ENCODE data around the gene DDAH1. TPM values are rescaled to one million over a fixed set of nuclear protein-coding genes. Genes with fewer than 3 reads are reported as not detected.
A peak's percentile ranks its signal among the peaks of the same experiment; 100 is the strongest.

The DDAH1 gene
- total RNA-seq, 3 donors from 2014 or later, result 0.16 to 0.48 (median 0.21) TPM

DNA sequence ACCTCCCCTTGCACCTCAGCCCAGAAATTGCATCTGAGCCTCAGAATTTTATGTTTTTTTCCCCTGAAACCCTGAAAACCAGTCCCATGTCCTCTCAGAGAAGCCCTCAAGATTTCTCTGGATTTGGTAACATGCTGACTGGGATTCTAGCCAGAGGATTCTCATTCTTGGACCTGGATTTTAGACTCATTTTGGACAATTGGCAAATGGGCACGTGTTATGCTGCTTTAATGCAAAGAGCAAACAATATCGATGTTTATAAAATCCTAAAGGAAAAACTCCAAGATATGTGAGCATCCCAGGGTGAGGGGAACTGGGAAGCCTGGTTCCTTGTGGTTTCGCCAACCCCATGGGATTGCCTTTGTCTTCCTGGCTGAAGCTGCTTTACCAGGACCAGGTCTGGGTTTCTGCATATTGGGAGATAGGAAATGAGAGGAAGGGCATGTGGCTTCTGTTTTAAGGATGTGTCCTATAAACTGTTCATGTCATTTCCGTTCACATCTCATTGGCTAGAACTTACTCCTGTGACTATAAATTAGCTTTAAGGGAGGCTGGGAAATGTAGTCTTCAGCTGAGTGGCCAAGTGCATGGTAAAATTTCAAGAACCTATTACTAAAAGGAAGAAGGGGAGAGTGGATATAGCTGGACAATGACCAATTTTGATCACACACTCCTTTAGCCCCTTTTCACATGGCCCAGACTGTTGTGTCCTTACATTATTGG is 161.4 kb downstream of the DDAH1 start:
- DNase-seq (no peak), ATAC-seq (no peak)
- Mint-ChIP-seq H3K9me3 (no peaks in the 10 kb centered on the region), H3K27me3 (ENCODE audit: low read depth) (peaks cover 21% of the 10 kb centered on the region), H3K36me3 (ENCODE audit: insufficient read depth) (no peaks in the 10 kb centered on the region), H3K4me1 (ENCODE audit: low read depth) (peaks cover 12% of the 10 kb centered on the region), H3K4me3 (no peak overlapping the region)

DNA sequence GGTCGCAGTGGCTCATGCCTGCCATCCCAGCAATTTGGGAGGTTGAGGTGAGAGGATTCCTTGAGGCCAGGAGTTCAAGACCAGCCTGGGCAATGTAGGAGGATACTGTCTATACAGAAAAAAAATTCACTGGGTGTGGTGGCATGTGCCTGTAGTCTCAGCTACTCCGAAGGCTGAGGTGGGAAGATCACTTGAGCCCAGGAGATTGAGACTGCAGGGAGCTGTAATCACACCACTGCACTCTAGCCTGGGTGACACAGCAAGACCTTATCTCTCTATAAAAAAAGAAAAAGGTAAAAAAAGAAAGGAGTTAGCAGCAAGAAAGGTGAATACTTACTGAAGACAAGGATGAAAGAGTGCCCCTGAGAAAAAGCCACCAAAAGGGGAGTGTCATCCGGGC is 164.8 kb downstream of the DDAH1 start:
- Mint-ChIP-seq H3K27me3 (ENCODE audit: low read depth) (peaks cover 19% of the 10 kb centered on the region), H3K4me3 (no peak overlapping the region), H3K36me3 (ENCODE audit: insufficient read depth) (no peaks in the 10 kb centered on the region)

DNA sequence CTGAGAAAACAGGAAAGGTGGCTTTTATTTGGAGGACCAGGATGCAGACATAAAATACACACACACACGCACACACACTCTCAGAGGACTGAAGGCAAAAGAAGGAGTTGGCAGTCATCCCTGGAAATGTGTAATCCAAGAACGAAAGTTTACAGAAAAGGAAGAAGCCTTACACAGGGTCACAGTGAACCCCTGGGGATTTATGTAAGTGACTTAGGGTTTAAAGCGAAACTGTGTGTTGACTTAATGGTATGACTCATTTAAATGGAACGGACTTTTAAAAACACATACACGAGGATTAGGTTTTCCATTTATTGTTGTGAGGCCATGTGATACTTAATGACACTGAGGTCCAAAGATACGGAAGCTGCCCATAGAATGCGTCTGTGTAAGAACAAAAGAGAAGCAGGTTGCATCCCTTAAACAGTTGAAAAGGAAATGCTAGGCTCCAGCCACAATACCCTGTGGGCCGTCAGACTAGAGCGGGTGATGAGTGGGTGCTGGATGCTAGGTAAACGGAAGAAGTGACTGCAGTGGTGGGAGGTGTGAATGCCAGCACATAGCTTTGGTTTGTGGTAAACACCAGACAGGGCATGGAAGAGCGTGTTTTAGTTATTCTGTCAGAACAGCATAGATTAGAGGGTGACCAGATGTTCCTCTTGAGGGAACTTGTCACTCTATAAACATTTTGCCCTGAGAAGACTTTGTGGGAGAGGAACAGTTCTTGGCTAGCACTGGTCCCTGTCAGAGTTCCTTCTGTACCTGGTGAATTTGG is 166.9 kb downstream of the DDAH1 start:
- Mint-ChIP-seq H3K4me3 (peak overlapping the region; percentile 55), H3K4me1 (ENCODE audit: low read depth) (peaks cover 28% of the 10 kb centered on the region), H3K9me3 (no peaks in the 10 kb centered on the region), H3K36me3 (ENCODE audit: insufficient read depth) (no peaks in the 10 kb centered on the region), H3K27me3 (ENCODE audit: low read depth) (peaks cover 16% of the 10 kb centered on the region)
- DNase-seq, result peak; percentile 60
- peak; percentile 92 for ATAC-seq

More for the DNA sequence above, 164.8 kb downstream of the DDAH1 start:
- Mint-ChIP-seq H3K9me3 (no peaks in the 10 kb centered on the region), H3K4me1 (ENCODE audit: low read depth) (peaks cover 25% of the 10 kb centered on the region)
- DNase-seq (no peak), ATAC-seq (no peak)

DNA sequence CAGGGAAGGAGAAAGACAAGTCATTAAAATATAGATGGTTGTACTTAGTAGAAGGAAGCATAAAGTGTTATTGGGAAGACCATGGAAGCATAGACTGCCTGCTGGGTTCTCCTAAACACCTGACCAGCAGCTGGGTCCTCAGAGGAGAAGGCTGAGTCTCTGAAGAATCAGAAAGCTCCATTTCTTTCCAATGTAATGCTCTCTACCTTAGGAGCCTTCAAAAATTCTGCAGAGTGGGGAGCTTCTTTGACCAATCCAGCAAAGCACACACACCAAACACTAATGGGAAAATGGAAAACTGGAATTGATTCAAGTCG is 167.5 kb downstream of the DDAH1 start:
- no peak for ATAC-seq
- H3K4me1 Mint-ChIP-seq (ENCODE audit: low read depth), result peaks cover 28% of the 10 kb centered on the region
- H3K9me3 Mint-ChIP-seq, result no peaks in the 10 kb centered on the region
- H3K4me3 Mint-ChIP-seq, result peak overlapping the region; percentile 55
- H3K27me3 Mint-ChIP-seq (ENCODE audit: low read depth), result peaks cover 18% of the 10 kb centered on the region
- no peak for DNase-seq
- no peaks in the 10 kb centered on the region for H3K36me3 Mint-ChIP-seq (ENCODE audit: insufficient read depth)

DNA sequence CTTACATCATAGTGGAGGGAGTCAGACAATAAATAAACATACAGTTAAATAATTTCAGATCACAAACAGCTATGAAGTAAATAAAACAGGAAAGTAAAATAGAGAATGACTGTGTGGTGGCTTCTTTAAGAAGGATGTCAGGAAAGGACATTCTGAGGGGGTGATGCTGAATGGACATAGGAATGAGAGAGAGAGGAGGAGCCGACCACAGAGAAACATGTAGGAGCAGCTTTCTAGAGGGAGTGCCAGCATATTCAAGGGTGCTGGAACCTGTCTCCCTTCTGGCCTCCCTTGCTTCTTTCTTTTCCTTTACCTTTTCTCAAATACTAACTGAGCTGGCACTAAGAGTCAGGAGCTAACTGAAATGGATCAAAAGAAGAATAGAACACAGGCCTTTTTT is 168.0 kb downstream of the DDAH1 start:
- Mint-ChIP-seq H3K4me1 (ENCODE audit: low read depth) (peaks cover 28% of the 10 kb centered on the region), H3K27me3 (ENCODE audit: low read depth) (peaks cover 15% of the 10 kb centered on the region), H3K36me3 (ENCODE audit: insufficient read depth) (no peaks in the 10 kb centered on the region), H3K4me3 (no peak overlapping the region), H3K9me3 (no peaks in the 10 kb centered on the region)
- ATAC-seq (no peak), DNase-seq (no peak)

DNA sequence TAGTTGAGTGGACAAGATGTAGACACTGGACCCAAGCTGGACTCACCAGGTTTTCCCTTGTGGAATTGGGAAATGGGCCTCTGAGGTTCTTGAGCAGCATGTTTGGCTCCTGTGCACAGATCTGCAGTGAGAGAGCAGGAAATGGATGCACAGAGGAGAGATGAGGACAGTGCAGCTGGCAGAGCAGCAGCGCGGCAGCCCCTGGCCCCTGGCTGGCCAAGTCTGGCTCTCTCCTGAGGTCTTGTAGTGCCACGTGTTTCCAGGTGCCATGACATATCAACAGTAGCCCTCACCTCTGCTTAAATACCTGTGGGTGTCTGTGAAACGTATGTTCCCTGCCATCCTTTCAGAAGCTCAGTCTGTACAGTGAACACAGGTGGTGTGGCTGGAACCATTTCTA is 169.3 kb downstream of the DDAH1 start:
- DNase-seq, result no peak
- Mint-ChIP-seq H3K4me3 (no peak overlapping the region), H3K36me3 (ENCODE audit: insufficient read depth) (no peaks in the 10 kb centered on the region), H3K9me3 (no peaks in the 10 kb centered on the region), H3K27me3 (ENCODE audit: low read depth) (peaks cover 6% of the 10 kb centered on the region), H3K4me1 (ENCODE audit: low read depth) (peaks cover 28% of the 10 kb centered on the region)
- no peak for ATAC-seq

DNA sequence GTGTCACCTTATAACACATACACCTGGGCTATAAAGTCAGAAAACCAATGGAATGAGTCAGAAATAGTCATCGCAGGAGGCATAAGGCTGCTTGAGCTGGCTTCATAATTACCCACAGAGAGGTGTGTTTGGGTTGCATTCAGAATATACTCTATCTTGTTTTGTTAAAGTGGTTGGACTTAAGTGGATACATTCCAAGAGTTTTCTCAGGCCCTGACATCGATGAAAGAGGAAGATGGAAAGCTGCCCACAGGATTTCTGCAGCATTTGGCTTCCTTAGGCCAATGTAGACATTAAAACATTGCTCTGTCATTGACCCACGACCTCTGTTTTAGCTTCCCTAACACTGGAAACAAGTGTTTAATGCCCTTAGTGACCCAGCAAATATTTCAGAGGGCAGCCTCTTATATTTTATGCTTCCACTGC is 169.9 kb downstream of the DDAH1 start:
- DNase-seq (no peak), ATAC-seq (peak; percentile 30 to 31)
- peaks cover 12% of the 10 kb centered on the region for H3K27me3 Mint-ChIP-seq (ENCODE audit: low read depth)
- H3K36me3 Mint-ChIP-seq (ENCODE audit: insufficient read depth), result no peaks in the 10 kb centered on the region
- H3K9me3 Mint-ChIP-seq, result no peaks in the 10 kb centered on the region
- no peak overlapping the region for H3K4me3 Mint-ChIP-seq
- H3K4me1 Mint-ChIP-seq (ENCODE audit: low read depth), result peaks cover 32% of the 10 kb centered on the region

DNA sequence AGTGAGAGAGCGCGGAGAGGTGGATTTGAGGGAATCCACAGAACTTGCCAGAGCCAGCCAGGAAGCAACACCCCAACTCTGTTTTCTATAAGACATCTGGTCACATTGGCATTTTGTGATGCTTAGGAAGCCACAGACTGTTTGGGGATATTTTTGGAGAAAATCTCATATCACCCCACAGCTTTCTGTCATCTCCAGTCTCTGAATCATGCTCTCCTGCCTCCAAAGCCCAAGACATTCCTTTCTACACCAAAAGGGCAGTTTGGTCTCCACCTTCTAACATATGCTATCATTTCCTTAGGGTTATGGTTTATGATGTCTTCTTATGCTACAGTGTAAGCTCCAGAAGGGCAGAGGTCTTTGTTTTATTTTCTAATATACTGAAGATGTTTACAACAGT is 174.1 kb downstream of the DDAH1 start:
- Mint-ChIP-seq H3K36me3 (ENCODE audit: insufficient read depth) (no peaks in the 10 kb centered on the region), H3K27me3 (ENCODE audit: low read depth) (peaks cover 12% of the 10 kb centered on the region), H3K4me1 (ENCODE audit: low read depth) (peaks cover 14% of the 10 kb centered on the region), H3K9me3 (no peaks in the 10 kb centered on the region), H3K4me3 (no peak overlapping the region)
- DNase-seq (no peak), ATAC-seq (no peak)

DNA sequence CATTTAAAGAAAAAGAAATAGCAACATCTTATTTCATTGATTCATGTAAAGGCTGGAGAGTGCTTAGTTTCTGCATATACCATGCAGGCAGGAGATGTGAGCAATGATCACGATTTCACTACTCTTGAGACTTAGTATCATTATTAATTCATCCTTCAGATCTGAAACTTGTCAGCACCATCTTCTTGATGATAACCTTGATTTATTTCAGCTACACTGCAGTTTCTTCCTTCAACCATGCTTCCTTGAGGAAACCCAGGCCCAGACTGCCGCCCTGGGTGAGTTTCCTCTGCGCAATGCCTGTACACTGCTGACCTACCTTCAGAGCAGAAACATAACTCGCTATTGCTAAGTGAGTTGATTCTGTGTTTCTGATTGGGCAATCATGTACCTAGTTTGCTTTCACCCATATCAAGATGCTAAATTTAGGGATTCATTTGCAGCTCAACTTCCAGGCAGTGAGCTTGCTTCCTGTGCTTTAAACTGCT is 175.1 kb downstream of the DDAH1 start:
- no peaks in the 10 kb centered on the region for H3K36me3 Mint-ChIP-seq (ENCODE audit: insufficient read depth)
- H3K4me3 Mint-ChIP-seq, result no peak overlapping the region
- no peaks in the 10 kb centered on the region for H3K9me3 Mint-ChIP-seq
- DNase-seq (no peak), ATAC-seq (peak; percentile 64 to 72)
- H3K4me1 Mint-ChIP-seq (ENCODE audit: low read depth), result peaks cover 11% of the 10 kb centered on the region
- H3K27me3 Mint-ChIP-seq (ENCODE audit: low read depth), result peaks cover 12% of the 10 kb centered on the region

DNA sequence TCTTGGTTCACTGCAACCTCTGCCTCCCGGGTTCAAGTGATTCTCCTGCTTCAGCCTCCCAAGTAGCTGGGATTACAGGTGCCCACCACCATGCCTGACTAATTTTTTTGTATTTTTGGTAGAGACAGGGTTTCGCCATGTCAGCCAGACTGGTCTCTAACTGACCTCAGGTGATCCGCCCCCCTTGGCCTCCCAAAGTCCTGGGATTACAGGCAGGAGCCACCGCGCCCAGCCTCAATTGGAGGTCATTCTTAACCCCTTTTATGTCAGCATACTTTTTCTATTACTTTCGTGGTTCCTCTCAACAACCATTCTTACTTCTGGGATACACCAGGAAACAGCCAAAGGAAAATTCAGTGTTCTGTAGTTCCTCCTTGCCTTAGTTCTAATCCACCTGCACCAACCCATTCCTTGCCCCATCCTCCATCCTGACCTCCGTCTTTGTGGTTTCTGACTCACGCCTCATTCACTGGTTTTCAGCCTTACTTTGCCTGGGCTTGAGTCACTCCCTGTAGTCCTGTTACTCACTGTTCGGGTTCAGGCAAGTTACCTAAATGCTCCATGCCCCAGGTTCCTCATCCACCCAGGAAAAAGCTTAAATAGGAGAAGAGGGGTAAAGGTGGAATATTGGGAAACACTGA is 175.6 kb downstream of the DDAH1 start:
- no peak overlapping the region for H3K4me3 Mint-ChIP-seq
- H3K27me3 Mint-ChIP-seq (ENCODE audit: low read depth), result peaks cover 12% of the 10 kb centered on the region
- no peak for DNase-seq

DNA sequence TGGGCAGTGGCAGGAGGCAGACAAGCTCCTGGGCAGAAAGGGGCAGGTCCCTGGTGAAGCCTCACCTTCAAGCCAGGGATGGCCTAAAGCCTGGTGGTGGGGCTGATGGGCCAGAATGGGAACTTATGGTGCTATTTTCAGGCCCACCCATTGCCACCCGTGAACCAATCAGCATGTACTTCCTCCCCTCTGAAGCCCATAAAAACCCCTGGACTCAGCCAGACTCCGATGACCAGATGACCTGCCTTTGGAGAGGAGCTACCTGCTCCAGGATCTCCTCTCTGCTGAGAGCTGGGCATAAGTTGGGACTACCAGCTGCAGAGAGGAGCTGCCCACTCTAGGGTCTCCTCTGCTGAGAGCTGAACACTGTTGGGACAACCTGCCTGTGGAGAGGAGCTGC is 180.8 kb downstream of the DDAH1 start:
- Mint-ChIP-seq H3K4me3 (no peak overlapping the region), H3K36me3 (ENCODE audit: insufficient read depth) (no peaks in the 10 kb centered on the region), H3K4me1 (ENCODE audit: low read depth) (peaks cover 7% of the 10 kb centered on the region), H3K27me3 (ENCODE audit: low read depth) (peaks cover 4% of the 10 kb centered on the region), H3K9me3 (no peaks in the 10 kb centered on the region)
- ATAC-seq, result no peak
- DNase-seq, result no peak

More for the DNA sequence above, 175.6 kb downstream of the DDAH1 start:
- Mint-ChIP-seq H3K36me3 (ENCODE audit: insufficient read depth) (no peaks in the 10 kb centered on the region), H3K4me1 (ENCODE audit: low read depth) (peaks cover 11% of the 10 kb centered on the region), H3K9me3 (no peaks in the 10 kb centered on the region)
- ATAC-seq, result peak; percentile 90

DNA sequence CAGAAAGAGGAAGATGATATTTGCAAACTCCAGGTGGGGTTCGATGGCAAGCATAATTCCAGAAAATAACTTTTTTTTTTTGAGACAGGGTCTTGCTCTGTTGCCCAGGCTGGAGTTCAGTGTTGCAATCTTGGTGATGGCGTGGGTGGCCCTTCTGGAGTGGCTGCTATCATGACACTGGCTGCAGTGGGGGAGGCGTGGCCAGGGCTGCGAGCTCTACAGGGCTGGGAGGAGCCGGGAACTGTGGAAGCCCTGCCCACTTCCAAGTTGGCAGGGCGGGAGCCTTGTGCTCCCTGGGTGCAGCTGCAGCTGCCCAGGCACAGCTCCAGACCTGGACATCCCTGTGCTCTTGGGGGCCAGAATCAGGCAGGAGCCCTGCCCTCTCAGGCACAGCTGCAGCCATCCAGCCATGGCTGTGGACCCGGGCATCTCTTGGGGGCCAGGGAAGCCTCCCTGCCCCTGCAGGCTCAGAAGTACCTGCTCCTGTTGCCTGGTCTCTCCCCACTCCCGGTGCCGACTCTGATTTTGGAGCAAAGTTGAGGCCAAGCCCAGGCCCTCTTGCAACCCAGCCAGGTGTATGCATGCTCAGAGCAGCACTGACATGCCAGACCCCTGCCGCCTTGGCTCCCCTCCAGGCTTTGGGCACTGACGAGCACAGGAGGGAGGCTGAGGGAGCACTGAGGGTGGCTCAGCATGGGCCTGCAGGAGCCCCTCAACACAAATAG is 181.3 kb downstream of the DDAH1 start:
- ATAC-seq (no peak), DNase-seq (no peak)
- H3K4me1 Mint-ChIP-seq (ENCODE audit: low read depth), result peaks cover 12% of the 10 kb centered on the region
- H3K27me3 Mint-ChIP-seq (ENCODE audit: low read depth), result peaks cover 4% of the 10 kb centered on the region
- no peaks in the 10 kb centered on the region for H3K36me3 Mint-ChIP-seq (ENCODE audit: insufficient read depth)
- no peak overlapping the region for H3K4me3 Mint-ChIP-seq
- H3K9me3 Mint-ChIP-seq, result no peaks in the 10 kb centered on the region

DNA sequence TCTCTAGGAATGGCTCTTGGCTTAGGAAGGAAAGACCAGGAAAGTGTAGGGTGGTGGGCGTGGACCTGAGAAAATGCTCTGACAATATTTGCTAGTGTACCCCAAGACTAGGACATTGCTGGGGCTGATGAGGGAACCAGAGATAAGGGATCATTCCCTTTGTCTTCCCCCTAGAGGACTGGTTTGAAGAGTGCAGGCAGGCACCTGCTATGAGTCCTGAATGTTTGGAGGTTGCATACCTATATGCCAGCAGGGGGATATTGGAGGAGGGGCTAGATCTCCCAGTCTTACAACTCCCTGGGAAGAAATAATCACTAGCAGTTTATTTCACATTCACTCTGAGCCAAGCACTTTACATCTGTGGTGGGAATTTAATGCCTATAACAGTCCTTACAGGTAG is 182.5 kb downstream of the DDAH1 start:
- Mint-ChIP-seq H3K9me3 (no peaks in the 10 kb centered on the region), H3K4me3 (no peak overlapping the region), H3K4me1 (ENCODE audit: low read depth) (peaks cover 14% of the 10 kb centered on the region)

DNA sequence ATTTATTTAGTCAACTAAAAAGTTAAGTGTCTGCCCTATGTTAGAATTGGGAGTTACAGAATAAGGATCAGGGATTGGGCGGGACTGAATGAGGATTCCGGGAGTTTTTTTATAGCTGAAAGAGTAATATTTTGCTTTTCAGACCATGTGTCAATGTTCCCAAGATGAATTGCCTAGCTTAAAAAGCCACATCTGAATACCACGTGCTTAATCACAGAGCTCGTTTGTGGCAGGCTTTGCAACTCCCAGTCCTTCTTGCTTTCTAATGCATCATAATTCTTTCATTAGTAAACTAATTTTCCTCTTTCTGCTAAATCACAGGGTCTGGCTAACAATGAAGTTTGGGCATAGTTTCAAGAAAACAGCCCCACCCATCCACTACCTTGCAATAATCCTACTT is 184.3 kb downstream of the DDAH1 start:
- Mint-ChIP-seq H3K36me3 (ENCODE audit: insufficient read depth) (no peaks in the 10 kb centered on the region), H3K27me3 (ENCODE audit: low read depth) (peaks cover 4% of the 10 kb centered on the region), H3K9me3 (no peaks in the 10 kb centered on the region), H3K4me3 (no peak overlapping the region), H3K4me1 (ENCODE audit: low read depth) (peaks cover 19% of the 10 kb centered on the region)
- no peak for ATAC-seq
- no peak for DNase-seq

More for the DNA sequence above, 182.5 kb downstream of the DDAH1 start:
- DNase-seq, result no peak
- no peak for ATAC-seq
- Mint-ChIP-seq H3K27me3 (ENCODE audit: low read depth) (peaks cover 4% of the 10 kb centered on the region), H3K36me3 (ENCODE audit: insufficient read depth) (no peaks in the 10 kb centered on the region)

Data from activated T-cell treated with anti-CD3 and anti-CD28 coated beads, Interleukin-2, amount 50 U/mL, for 4 hours (primary cell).